ENCODE data around the gene PLOD1.

The PLOD1 gene

GRCh38 chr1:11979851-11980675 lies 45.5 kb downstream of the PLOD1 start, which contains the start of gene MFN2:
Gene MFN2 (plus strand): TSS chr1:11980444. CDS start chr1:11989169, 8,725 bp downstream.
- DNase-seq (ENCODE audit: low read depth), result peak; percentile 91

GRCh38 chr1:11980676-11980972 lies 46.1 kb downstream of the PLOD1 start:
- no peak for DNase-seq (ENCODE audit: low read depth)

DNA sequence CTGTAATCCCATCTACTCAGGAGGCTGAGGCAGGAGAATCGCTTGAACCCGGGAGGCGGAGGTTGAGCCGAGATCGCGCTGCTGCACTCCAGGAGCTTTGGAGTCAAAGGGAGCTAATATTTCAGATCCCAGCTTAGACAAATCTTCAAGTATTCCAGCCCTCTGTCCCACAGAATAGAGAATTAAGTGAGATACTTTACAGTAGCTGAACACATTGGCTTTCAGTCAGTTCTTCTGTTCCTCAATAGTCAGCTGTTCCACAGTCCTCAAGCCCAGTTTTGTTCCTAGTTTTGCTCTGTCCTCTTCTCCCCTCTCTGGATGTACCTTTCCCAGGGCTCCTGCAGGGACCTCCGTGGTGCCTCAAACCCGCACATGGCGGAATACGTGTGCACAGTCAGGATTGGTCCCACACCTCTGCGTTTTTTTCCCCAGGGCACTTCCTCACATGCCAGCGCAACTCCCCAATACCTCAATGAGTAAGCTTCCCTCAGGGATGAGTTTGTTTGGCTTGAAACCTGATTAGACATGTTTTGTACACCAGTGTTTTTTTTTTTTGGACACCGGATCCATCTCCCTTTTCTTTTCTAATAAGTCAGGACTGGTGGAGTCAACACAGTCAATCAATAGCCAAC lies 47.0 kb downstream of the PLOD1 start:
- no peak for DNase-seq (ENCODE audit: low read depth)

- DNase-seq (ENCODE audit: low read depth), result no peak
Observed at GRCh38 chr1:11982010-11982392, 47.5 kb downstream of the PLOD1 start.

GRCh38 chr1:11984121-11984520 lies 49.6 kb downstream of the PLOD1 start:
- no peak for DNase-seq (ENCODE audit: low read depth)

GRCh38 chr1:11984576-11984975 lies 50.1 kb downstream of the PLOD1 start:
- no peak for DNase-seq (ENCODE audit: low read depth)

DNA sequence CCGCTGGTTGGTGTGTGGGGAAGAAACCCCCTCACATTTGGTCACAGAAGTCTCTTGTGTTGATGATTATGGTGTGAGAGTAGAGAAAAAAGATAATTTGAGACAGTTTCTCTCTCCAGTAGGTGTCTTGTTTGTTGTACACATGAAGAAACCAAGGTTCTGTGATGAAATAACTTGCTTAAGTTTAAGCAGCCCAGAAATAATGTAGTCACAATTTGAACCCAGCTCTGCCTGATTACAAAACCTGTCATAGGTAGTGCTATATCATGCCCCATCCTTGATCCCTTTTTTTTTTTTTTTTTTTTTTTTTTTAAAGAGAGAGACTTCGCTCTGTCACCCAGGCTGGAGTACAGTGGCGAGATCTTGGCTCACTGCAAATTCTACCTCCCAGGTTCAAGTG lies 50.7 kb downstream of the PLOD1 start:
- no peak for DNase-seq (ENCODE audit: low read depth)

- DNase-seq (ENCODE audit: low read depth), result no peak
Observed at GRCh38 chr1:11985851-11986250, 51.3 kb downstream of the PLOD1 start.

DNA sequence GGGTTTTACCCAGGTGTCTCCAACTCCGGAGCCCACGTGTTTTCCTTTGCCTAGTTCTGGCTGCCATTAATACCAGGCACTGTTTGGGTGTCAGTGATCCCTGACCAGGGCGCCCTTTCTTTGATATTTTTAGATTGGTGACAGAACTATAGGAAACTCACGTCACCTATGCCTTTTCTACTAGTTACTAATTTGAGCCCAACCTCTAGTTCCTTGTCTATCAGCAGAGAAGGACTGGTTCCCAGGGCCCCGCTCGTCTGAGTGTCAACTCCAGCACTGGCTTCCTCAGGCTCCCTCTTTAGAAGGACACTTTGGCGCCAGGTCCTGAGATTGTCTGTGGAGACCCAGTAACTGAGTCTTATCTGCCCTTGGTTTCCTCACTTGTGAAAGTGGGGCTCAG lies 55.2 kb downstream of the PLOD1 start:
- DNase-seq (ENCODE audit: low read depth), result no peak

- DNase-seq (ENCODE audit: low read depth), result no peak
Observed at GRCh38 chr1:11990303-11991032, 56.0 kb downstream of the PLOD1 start.

DNA sequence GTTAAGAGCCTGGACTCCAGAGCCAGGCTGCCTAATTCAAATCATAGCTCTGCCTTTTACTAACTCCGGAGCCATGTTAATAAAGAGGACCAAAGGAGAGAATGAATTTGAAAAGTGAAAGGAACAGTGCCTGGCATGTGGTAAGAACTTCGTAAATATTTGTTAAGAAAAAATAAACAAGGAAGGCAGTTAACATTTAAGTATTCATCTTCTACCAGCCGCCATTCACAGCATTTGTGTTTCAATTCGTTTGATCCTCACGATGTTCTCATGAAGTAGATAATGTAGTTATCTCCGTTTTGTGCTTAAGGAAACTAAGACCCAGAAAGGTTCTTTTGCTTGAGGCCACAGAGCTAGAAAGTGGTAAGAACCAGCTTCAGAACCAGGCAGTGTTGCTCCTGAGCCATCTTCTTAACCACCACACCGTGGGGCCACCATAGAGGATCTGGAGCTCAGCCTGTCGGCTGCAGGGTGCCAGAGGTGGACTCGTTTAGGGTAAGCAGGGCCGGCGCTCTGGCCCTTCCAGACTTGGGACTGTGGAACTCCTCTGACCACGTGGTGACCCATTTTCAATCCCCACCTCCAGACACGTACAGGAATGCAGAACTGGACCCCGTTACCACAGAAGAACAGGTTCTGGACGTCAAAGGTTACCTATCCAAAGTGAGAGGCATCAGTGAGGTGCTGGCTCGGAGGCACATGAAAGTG lies 57.6 kb downstream of the PLOD1 start:
- DNase-seq (ENCODE audit: low read depth), result no peak

- DNase-seq (ENCODE audit: low read depth), result no peak
Observed at GRCh38 chr1:11997081-11997850, 62.7 kb downstream of the PLOD1 start.

GRCh38 chr1:11998636-11999035 lies 64.1 kb downstream of the PLOD1 start:
- DNase-seq (ENCODE audit: low read depth), result no peak

GRCh38 chr1:11999236-11999635 lies 64.7 kb downstream of the PLOD1 start:
- no peak for DNase-seq (ENCODE audit: low read depth)

- DNase-seq (ENCODE audit: low read depth), result no peak
Observed at GRCh38 chr1:12001249-12001917, 66.9 kb downstream of the PLOD1 start.

DNA sequence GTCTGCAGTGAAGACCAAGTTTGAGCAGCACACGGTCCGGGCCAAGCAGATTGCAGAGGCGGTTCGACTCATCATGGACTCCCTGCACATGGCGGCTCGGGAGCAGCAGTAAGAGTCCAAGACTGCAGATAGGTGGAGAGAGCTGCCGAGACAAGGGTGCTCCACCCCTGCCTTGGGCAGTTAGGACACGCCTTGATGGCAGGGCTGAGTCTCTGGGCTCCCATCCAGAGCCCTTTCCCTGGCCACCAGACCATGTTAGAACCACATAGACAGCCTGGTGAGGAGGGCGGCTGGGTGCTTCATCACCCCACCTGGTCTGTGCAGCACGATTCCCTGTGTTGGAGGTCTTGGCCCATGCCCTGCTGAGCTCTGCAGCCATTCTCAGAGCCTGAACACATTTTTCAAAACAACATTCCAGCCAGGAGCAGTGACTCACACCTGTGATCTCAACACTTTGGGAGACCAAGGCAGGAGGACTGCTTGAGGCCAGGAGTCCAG lies 67.5 kb downstream of the PLOD1 start:
- no peak for DNase-seq (ENCODE audit: low read depth)

- no peak for DNase-seq (ENCODE audit: low read depth)
Observed at GRCh38 chr1:12003762-12004161, 69.2 kb downstream of the PLOD1 start.

GRCh38 chr1:12005488-12006166 lies 71.1 kb downstream of the PLOD1 start:
- DNase-seq (ENCODE audit: low read depth), result no peak

GRCh38 chr1:12006167-12006921 lies 71.8 kb downstream of the PLOD1 start:
- DNase-seq (ENCODE audit: low read depth), result no peak

- DNase-seq (ENCODE audit: low read depth), result no peak
Observed at GRCh38 chr1:12007204-12007603, 72.7 kb downstream of the PLOD1 start.
